HG03135 (cell line): ENCODE data around the gene MDP1.
"Not testable (repeated sequence)": the region's sequence is repeated elsewhere in the genome, so short reads cannot be mapped to it uniquely, and the experiment has no call there.

ENCODE experiments used
- ATAC-seq: cut with Tn5 transposase; IDR thresholded peaks from one replicate; pipeline ENCODE4 v1.9.1; 2021; ENCODE audit warnings: mild to moderate bottlenecking, moderate library complexity; ENCODE audit not compliant: unreplicated experiment

Gene MDP1

GRCh38 chr14:24232121-24232644 is 16.3 kb upstream of the MDP1 start, which contains the start of gene NEDD8:
Gene NEDD8, minus strand, starts transcription at chr14:24232367. Its CDS starts 100 bp downstream, at chr14:24232267.
- peak; percentile 62 for ATAC-seq

GRCh38 chr14:24231263-24232120 is 15.6 kb upstream of the MDP1 start:
- peak; percentile 39 for ATAC-seq

- no peak for ATAC-seq
Measured at GRCh38 chr14:24228902-24229301, 13.0 kb upstream of the MDP1 start.

- ATAC-seq, result no peak
Measured at GRCh38 chr14:24226473-24226872, 10.6 kb upstream of the MDP1 start.

- no peak for ATAC-seq
Measured at GRCh38 chr14:24224618-24225071, 8.8 kb upstream of the MDP1 start.

- ATAC-seq, result not testable (repeated sequence)
Measured at GRCh38 chr14:24222987-24223386, 7.1 kb upstream of the MDP1 start.

- ATAC-seq, result no peak
Measured at GRCh38 chr14:24219521-24219920, 3.7 kb upstream of the MDP1 start.

- ATAC-seq, result no peak
Measured at GRCh38 chr14:24219080-24219479, 3.2 kb upstream of the MDP1 start.

- ATAC-seq, result not testable (repeated sequence)
Measured at GRCh38 chr14:24216876-24217275, 1.0 kb upstream of the MDP1 start.

GRCh38 chr14:24216345-24216699 is 456 bp upstream of the MDP1 start:
- no peak for ATAC-seq

- ATAC-seq, result no peak
Measured at GRCh38 chr14:24213866-24214662, 1.8 kb downstream of the MDP1 start.

- ATAC-seq, result peak; percentile 73
Measured at GRCh38 chr14:24212924-24213865, 2.7 kb downstream of the MDP1 start, which contains the start of gene CHMP4A. Gene CHMP4A, minus strand, starts transcription at chr14:24213488. Its CDS starts 49 bp downstream, at chr14:24213439.

- no peak for ATAC-seq
Measured at GRCh38 chr14:24211311-24211710, 4.6 kb downstream of the MDP1 start.

- ATAC-seq, result no peak
Measured at GRCh38 chr14:24207625-24208024, 8.2 kb downstream of the MDP1 start.

GRCh38 chr14:24207104-24207551 is 8.7 kb downstream of the MDP1 start:
- ATAC-seq, result no peak

- no peak for ATAC-seq
Measured at GRCh38 chr14:24206260-24207103, 9.4 kb downstream of the MDP1 start.

GRCh38 chr14:24204163-24205146 is 11.4 kb downstream of the MDP1 start:
- no peak for ATAC-seq

- not testable (repeated sequence) for ATAC-seq
Measured at GRCh38 chr14:24203249-24203886, 12.5 kb downstream of the MDP1 start.
